ENCODE results near the gene SLC7A1. TPM values are rescaled to one million over a fixed set of nuclear protein-coding genes. Genes with fewer than 3 reads are reported as not detected.

Gene SLC7A1
- polyA plus RNA-seq, 2 of the 4 experiments (the other 2 are of a cell fraction) = 19.9 to 24.8 TPM

GRCh38 chr13:29562786-29563438, 32.6 kb downstream of the SLC7A1 start:
- Histone ChIP-seq H3K4me1 (no peaks in the 10 kb centered on the region), H3K9me3 (no peaks in the 10 kb centered on the region), H3K4me3 (no peak overlapping the region), H3K4me2 (no peak overlapping the region), H3K27ac (no peak overlapping the region)
- ChIA-PET POLR2A (no interaction called here), CTCF (interaction anchor here (1.2 kb wide), 1 partner anchor 54 kb away, joined by 3 read pairs; no protein-coding TSS in a partner anchor)
- no peak for TF ChIP-seq CTCF (IDR thresholded peaks at IDR 0.05)
- no peak for TF ChIP-seq POLR2AphosphoS2 (conservative IDR thresholded peaks at IDR 0.05; ENCODE audit: low read length)
- TF ChIP-seq CHD2 (IDR thresholded peaks at IDR 0.05; ENCODE audit: low read length, partially characterized antibody) = no peak
- no peak for TF ChIP-seq CEBPB (IDR thresholded peaks at IDR 0.05)
- TF ChIP-seq ATOH8 (CRISPR knock-in tag; IDR thresholded peaks at IDR 0.05; ENCODE audit: low read depth) = no peak
- ATAC-seq (no peak), DNase-seq (ENCODE audit: low read depth in 1 of 2, low spot score in 1 of 2) (no peak), FAIRE-seq (no peak)
- 93% methylated on average over 7 of the region's 7 CpGs for WGBS (ENCODE audit: missing lambda C conversion rate)

- no peak for FAIRE-seq
- no peak overlapping the region for H3K4me2 ChIP-seq
Observed at GRCh38 chr13:29561918-29562317, 33.6 kb downstream of the SLC7A1 start.

More at GRCh38 chr13:29561918-29562317, 33.6 kb downstream of the SLC7A1 start:
- DNase-seq (ENCODE audit: low read depth in 1 of 2, low spot score in 1 of 2) = no peak
- no peak for ATAC-seq
- Histone ChIP-seq H3K9me3 (no peaks in the 10 kb centered on the region), H3K27ac (no peak overlapping the region), H3K4me1 (no peaks in the 10 kb centered on the region), H3K4me3 (no peak overlapping the region)
- 89% methylated on average over 6 of the region's 6 CpGs for WGBS (ENCODE audit: missing lambda C conversion rate)
- TF ChIP-seq ZNF302 (CRISPR knock-in tag; IDR thresholded peaks at IDR 0.05) (no peak), HEYL (CRISPR knock-in tag; IDR thresholded peaks at IDR 0.05) (no peak), POLR2A (IDR thresholded peaks at IDR 0.05; ENCODE audit: low read length) (no peak), E2F6 (IDR thresholded peaks at IDR 0.05; ENCODE audit: borderline replicate concordance, low read depth) (no peak), HOXA7 (CRISPR knock-in tag; IDR thresholded peaks at IDR 0.05) (no peak), CHD2 (IDR thresholded peaks at IDR 0.05; ENCODE audit: low read length, partially characterized antibody) (no peak), ELK1 (IDR thresholded peaks at IDR 0.05; ENCODE audit: low read depth, low read length) (no peak), CTCF (IDR thresholded peaks at IDR 0.05) (no peak), SMC3 (IDR thresholded peaks at IDR 0.05) (no peak), MAZ (IDR thresholded peaks at IDR 0.05; ENCODE audit: borderline replicate concordance, low read depth, low read length) (no peak), NFE2L2 (conservative IDR thresholded peaks at IDR 0.05; ENCODE audit: low read length) (no peak), BHLHE40 (IDR thresholded peaks at IDR 0.05; ENCODE audit: low read depth, low read length) (no peak), HOXB5 (CRISPR knock-in tag; IDR thresholded peaks at IDR 0.05) (no peak), KDM1A (IDR thresholded peaks at IDR 0.05; ENCODE audit: low read depth) (no peak)
- ChIA-PET POLR2A (no interaction called here), CTCF (interaction anchor here (1.2 kb wide), 1 partner anchor 53 kb away, joined by 3 read pairs; no protein-coding TSS in a partner anchor)

Data from A549 (cell line).